HT1080 (cell line): ENCODE measurements around the gene BEST4. TPM values are rescaled to one million over a fixed set of nuclear protein-coding genes. Genes with fewer than 3 reads are reported as not detected.

Experiments used
- small RNA-seq: library from RNA; depleted of rRNA; stranded (forward); fragments of <200 nt; gene quantifications from one replicate; pipeline ENCODE3, GENCODE V24; 2014
- total RNA-seq: library from RNA; depleted of rRNA; stranded (reverse); fragments of >200 nt; shearing (Covaris generic); gene quantifications from 2 replicates; pipeline ENCODE4 v1.2.3, GENCODE V29; 2014; rRNA removed

BEST4 gene
- total RNA-seq, 1 experiment from 2014 or later = not detected

Small RNA genes lying within 50 kb of the gene (small RNA-seq; reads per million reads assigned to genes)
- gene SNORD38A = 146 reads per million, percentile 96 among the genes with 10 or more reads in this experiment
- not detected for gene SNORD38B
- gene SNORD46 = 2,521 reads per million, percentile 99 among the genes with 10 or more reads in this experiment
- gene SNORD55 = not detected

Other genes starting within 250 kb of the BEST4 start
- gene TMEM53, start 113.7 kb downstream of the BEST4 start, total RNA-seq = 3.9 and 4.2 TPM in 2 replicates
- not detected in 2 replicates for gene ARMH1, start 113.5 kb downstream of the BEST4 start, total RNA-seq
- gene RNU5D-1, start 57.0 kb downstream of the BEST4 start, total RNA-seq = not detected in 2 replicates
- gene KIF2C, start 48.3 kb downstream of the BEST4 start, total RNA-seq = 69.9 and 75.6 TPM in 2 replicates
- 2,959 and 3,013 TPM in 2 replicates for gene RPS8, start 12.6 kb downstream of the BEST4 start, total RNA-seq
- gene PLK3, start 12.2 kb upstream of the BEST4 start, total RNA-seq = 26.7 and 28.3 TPM in 2 replicates
- gene DYNLT4, start 19.2 kb upstream of the BEST4 start, total RNA-seq = not detected in 2 replicates
- 2.9 and 3.6 TPM in 2 replicates for gene BTBD19, start 20.4 kb upstream of the BEST4 start, total RNA-seq
- gene PTCH2, start 55.1 kb upstream of the BEST4 start, total RNA-seq = not detected in 2 replicates
- gene EIF2B3, start 198.4 kb upstream of the BEST4 start, total RNA-seq = 30.5 and 31.0 TPM in 2 replicates
- 10.5 and 14.7 TPM in 2 replicates for gene HECTD3, start 223.2 kb upstream of the BEST4 start, total RNA-seq
- 134 and 140 TPM in 2 replicates for gene UROD, start 224.1 kb upstream of the BEST4 start, total RNA-seq